ENCODE results near the gene UBR4. TPM values are rescaled to one million over a fixed set of nuclear protein-coding genes. Genes with fewer than 3 reads are reported as not detected.

UBR4 gene
- total RNA-seq, 1 donor from 2014 or later = 87.3 TPM

DNA sequence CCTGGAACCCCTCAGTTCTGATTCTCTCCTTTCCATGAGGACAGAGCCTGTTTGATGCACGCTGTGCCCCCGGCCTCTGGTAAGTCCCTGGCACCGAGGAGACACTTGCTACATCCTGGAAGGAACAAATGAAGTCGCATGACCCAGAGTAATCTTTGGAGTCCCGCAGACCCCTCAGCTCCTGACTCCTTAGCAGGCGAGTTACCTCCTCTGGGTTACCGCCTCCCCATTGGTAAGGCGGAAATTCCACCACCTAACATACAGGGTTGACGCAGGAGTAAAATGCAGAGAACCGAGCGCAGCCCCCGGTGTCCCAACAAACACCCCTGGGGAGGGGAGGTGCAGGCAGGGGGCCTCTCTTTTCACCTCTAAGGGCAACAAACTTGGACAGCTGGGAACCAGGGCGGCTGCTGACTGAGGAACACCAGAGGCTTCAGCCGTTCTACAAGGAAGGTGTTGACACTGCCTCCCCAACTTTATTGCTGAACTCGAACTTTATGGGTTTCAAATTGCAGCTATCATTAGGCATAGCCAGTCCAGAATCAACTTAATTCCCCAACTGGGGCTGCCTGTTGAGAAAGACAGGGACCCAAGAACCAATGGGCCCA, 138.3 kb downstream of the UBR4 start:
- no peak for ATAC-seq

- ATAC-seq = no peak
These were observed 139.0 kb downstream of the UBR4 start for GRCh38 chr1:19070891-19071621.

- no peak for ATAC-seq
These were observed 139.8 kb downstream of the UBR4 start for GRCh38 chr1:19070197-19070651.

DNA sequence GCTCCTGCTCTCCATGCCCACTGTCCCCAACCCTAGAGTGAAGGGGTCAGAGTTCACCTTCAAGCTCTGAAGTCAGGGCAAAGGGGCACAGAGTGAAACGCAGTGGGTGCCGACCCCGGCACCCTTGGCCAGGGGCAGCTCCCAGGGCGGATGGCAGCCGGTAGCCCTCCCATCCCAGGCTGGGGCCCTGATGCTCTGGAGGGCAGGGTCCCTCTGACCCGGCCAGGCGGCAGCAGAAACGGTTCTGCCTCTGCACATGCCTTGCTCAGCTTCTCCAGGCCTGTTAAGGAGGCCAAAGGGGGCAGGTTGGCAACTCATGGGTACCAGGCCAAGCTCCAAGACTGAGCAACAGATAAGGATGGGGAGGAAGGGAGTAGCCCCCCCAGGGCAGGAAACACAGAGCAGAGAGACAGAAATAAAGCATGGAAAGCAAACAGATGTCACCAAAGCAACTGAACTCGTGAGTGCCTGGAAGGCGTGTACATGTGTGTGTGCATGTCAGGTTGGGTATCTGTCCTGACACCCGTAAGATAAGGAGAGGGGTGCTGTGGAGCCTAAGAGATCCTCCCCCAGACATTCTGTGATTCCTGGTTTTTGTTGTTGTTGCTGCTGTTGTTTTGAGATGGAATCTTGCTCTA, 141.3 kb downstream of the UBR4 start:
- no peak for ATAC-seq

- no peak for ATAC-seq
These were observed 142.0 kb downstream of the UBR4 start for GRCh38 chr1:19067912-19068638.

- peak; percentile 8 for ATAC-seq
These were observed 142.7 kb downstream of the UBR4 start for GRCh38 chr1:19067182-19067911.

DNA sequence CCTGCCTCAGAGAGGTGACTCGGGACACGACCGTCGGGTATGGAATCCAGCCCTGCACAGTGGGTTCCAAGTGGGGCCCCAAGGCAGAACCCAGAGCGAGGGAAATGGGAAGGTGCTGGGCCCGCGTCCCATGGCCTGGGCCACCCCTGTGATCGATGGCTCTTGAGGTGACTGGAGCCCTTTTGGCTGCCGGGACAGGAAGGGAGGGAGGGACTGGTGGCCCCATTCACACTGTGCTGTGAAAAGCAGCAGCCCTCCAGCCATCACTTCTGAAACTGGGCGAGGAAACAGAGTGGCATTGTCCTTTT, 143.2 kb downstream of the UBR4 start:
- ATAC-seq = no peak

GRCh38 chr1:19066248-19066873, 143.7 kb downstream of the UBR4 start:
- ATAC-seq = peak; percentile 31

GRCh38 chr1:19065526-19066247, 144.4 kb downstream of the UBR4 start:
- ATAC-seq = peak; percentile 20

DNA sequence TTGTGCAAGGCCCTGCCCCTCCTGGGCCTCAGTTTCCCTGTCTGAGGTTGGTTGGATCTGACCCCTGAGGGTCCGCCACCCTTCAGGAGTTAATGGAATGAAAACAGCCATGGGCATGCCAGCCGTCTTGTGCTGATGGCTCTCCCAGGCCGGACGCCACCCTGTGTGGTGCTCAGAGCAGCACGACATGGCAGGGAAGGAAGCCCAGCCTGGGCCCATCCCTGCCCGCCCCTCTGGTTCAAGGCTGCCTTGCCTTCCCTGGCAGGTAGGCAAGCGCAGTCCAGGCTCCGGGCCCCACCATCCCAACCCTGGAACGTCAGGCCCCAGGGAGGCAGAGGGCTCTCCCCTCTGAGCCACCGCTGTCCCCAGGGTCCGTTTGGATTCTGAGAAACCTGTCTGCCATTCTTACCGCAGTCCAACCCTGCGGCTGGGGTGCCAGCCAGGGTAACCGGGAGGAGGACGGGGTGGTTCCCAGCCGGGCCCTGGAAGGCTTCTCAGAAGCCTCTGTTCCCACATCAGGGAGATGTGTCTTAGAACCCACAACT, 145.1 kb downstream of the UBR4 start:
- no peak for ATAC-seq

DNA sequence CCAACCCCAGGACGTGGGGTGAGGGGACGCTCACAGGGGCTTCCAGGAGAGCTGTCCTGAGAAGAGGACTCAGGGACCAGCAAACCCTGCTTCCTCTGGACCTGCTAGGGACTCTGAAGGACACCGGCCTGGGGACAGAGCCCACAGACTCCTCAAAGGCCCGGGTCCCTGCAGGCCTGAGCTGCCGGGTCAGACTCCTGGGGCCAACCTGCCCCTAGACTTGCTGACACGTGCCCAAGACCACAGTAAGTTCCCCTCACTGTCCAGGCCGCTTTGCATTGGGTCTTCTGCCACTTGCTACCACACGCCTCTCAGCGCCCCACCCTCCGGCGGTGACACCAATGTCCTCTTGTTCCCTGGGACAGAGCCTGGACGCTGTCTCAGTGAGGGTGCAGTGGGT, 146.9 kb downstream of the UBR4 start:
- ATAC-seq = no peak

DNA sequence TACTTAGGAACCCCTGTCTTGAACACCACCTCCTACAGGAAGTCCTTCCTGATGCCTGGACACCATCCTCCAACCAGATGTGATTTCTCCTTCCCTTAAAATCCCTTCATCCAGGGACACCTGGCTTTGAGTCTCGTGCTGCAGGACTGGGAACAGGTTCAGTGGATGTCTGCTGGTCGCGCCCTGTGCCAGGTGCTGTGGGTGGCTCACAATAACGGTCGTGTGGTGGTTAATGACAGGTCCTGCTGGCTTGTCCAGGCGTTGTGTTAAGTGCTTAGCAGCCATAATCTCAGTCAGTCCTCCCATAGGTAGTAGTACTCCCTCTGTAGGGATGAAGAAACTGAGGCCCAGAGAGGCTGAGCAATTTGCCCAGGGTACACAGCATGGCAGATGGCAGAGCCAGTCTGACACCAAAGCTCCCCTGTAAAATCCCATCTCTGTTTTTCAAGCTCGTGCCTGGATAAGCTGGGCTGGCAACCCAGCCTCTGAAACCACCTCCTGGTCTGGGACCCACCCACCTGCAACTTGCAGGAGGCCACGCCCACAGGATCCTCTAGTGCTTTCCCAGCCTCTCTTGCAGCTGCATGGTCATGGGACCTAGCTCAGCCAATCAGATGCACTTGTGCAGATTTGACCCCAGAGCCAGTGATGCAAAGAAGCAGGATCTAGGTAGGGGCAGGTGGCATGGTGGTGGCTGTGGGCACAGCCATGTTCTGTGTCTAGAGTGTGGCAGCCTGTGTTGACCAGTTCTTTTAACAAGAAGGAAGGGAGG, 147.6 kb downstream of the UBR4 start:
- ATAC-seq = peak; percentile 55

- peak; percentile 4 for ATAC-seq
These were observed 148.3 kb downstream of the UBR4 start for GRCh38 chr1:19061798-19062197.

- no peak for ATAC-seq
These were observed 148.7 kb downstream of the UBR4 start for GRCh38 chr1:19061343-19061742.

DNA sequence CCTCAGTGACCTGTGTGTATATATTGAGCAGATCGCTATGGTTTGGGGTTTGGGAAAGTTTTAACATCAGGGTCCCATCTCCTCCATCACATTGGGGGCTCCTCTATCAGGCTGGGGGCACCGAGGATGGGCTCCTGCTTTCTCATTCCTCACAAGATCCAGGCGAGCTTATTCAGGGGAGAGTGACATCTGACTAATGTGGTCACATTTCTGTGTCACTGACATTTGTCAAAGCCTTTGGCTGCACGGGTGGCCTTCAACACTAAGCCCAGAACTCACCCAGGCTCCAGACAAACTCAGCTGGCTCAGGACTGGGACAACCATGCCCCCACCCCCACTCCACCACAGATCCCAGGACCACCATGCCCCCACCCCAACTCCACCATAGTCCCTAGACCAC, 150.3 kb downstream of the UBR4 start:
- no peak for ATAC-seq

DNA sequence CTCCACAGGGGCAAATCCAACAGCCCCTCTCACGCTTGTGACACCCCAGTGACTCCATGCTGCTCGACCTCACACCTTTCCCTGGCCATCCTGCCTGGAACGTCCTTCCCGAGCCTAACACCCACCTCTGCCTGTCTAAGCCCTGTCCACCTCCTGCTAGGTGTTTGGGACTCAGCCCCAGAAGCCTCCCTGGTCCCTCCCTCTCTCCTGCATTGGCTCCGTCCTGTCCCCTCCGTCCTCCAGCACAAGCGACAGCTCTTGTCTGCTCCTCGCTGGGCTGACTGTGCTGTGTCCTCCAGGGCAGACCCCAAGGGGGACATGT, 151.6 kb downstream of the UBR4 start:
- no peak for ATAC-seq

GRCh38 chr1:19057784-19058475, 152.1 kb downstream of the UBR4 start:
- no peak for ATAC-seq

DNA sequence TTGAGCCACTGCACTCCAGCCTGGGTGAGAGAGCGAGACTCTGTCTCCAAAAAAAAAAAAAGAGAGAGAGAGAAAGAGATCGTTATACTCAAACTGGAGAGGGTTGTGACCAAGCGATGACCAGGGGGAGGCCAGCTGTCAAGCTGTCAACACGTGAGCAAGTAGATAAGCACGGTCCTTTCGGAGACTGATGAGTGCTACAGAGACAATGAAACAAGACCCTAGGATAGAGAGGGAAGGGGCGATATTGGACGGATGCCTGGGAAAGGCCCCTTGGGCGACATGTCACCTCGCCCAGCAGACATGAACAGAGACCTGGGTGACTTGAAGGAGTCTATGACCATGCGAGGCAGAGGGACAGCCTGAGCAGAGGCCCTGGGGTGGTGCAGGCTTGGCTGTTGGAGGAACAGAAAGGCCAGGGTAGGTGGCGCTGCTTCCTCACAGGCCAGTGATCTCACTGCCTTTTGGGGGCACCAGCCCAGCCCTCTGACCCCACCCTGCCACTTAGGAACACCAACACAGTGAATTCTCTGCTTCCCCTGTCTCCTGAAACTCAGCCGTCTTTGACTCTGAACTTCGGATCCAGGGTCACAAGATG, 152.8 kb downstream of the UBR4 start:
- ATAC-seq = no peak

DNA sequence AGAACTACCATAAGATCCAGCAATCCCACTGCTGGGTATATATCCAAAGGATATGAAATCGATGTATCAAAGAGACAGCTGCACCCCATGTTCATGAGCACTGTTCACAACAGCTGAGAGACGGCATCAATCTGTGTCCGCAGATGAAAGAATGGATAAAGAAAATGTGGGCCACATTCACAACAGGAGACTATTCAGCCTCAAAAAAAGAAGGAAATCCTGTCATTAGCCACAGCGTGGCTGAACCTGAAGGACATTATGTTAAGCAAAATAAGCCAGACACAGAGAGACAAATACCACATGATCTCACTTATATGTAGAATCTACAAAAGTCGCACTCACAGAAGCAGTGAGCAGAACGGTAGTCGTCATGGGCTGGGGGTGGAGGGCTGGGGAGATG, 154.4 kb downstream of the UBR4 start:
- no peak for ATAC-seq

DNA sequence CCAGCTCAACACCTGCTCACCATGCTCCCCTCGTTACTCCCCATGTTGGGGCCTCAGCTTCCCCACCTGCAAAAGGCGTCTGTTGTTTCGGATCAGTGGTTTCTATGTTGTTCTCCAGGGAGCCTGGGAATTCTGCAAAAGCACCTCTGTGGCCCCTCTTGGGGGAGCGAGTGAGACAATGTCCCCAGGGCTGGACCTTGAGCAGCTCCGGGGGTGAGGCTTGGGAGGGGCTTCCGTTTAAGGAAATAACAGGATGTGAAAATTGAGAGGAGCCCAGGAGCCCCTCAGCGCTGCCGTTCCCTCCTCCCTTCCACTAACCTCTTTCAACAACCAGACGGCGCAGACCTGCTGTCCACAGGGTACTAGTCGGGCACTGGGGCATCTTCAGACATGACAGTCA, 155.1 kb downstream of the UBR4 start:
- no peak for ATAC-seq

Data from esophagus mucosa (tissue), 1 donor.